ENCODE measurements around the gene IGFBP5.

- TF ChIP-seq CTCF (IDR thresholded peaks at IDR 0.05 in 2 of 3, conservative IDR thresholded peaks at IDR 0.05 in 1 of 3; ENCODE audit: control insufficient read depth in 2 of 3, extremely low read depth in 1 of 3, insufficient read depth in 1 of 3, low read depth in 3 of 3, low read length in 3 of 3) (no peak), GABPA (IDR thresholded peaks at IDR 0.05; ENCODE audit: low read depth) (no peak), STAT3 (IDR thresholded peaks at IDR 0.05; ENCODE audit: low read depth, low read length) (no peak), JUNB (IDR thresholded peaks at IDR 0.05) (no peak), USF2 (IDR thresholded peaks at IDR 0.05; ENCODE audit: borderline replicate concordance, low read depth, low read length) (no peak)
Observed at GRCh38 chr2:216696321-216696720, 972 bp upstream of the IGFBP5 start.

Measured in GM12878 (cell line).